CD14-positive monocyte (primary cell): Measurements from ENCODE around the gene OR2AJ1. TPM values are rescaled to one million over a fixed set of nuclear protein-coding genes. Genes with fewer than 3 reads are reported as not detected.

ENCODE experiments used
- DNase-seq, 3 donors: peaks; one replicate each; pipeline ENCODE4 v3.0.0-alpha.2; 2011 to 2022
- H2AFZ ChIP-seq: 2 replicates; pipeline ENCODE4 v1.6.0; 2012; ENCODE audit warnings: mild to moderate bottlenecking, low read depth, low read length, inconsistent platforms; ENCODE audit not compliant: insufficient read depth, poor library complexity, severe bottlenecking
- H3K27ac ChIP-seq, 2 donors: 1 replicate in 1 of 2; 2 replicates in 1 of 2; pipeline ENCODE4 v1.5.1; 2012 to 2013; ENCODE audit warnings: low read length in 2 of 2, control low read depth in 1 of 2, inconsistent platforms in 1 of 2, low read depth in 1 of 2, mild to moderate bottlenecking in 1 of 2
- H3K27me3 ChIP-seq, 2 donors: one replicate each; pipeline versions ENCODE4 v1.6.0 to v1.6.1; 2011 to 2013; ENCODE audit warnings: low read length in 2 of 2; ENCODE audit not compliant: control insufficient read depth in 2 of 2, insufficient read depth in 2 of 2
- H3K36me3 ChIP-seq, 2 donors: replicated peaks in 1 of 2; 1 replicate in 1 of 2; 2 replicates in 1 of 2; pipeline versions ENCODE4 v1.5.1 to v1.6.1; 2012 to 2013; ENCODE audit warnings: low read length in 2 of 2, control low read depth in 1 of 2, inconsistent platforms in 1 of 2, mild to moderate bottlenecking in 1 of 2; ENCODE audit not compliant: insufficient read depth in 2 of 2, control insufficient read depth in 1 of 2
- H3K4me1 ChIP-seq, 2 donors: 1 replicate in 1 of 2; 2 replicates in 1 of 2; pipeline versions ENCODE4 v1.5.1 to v1.6.1; 2012 to 2013; ENCODE audit warnings: low read length in 2 of 2, control low read depth in 1 of 2, inconsistent platforms in 1 of 2, mild to moderate bottlenecking in 1 of 2, moderate library complexity in 1 of 2; ENCODE audit not compliant: insufficient read depth in 2 of 2, control insufficient read depth in 1 of 2
- H3K4me2 ChIP-seq: replicated peaks from 2 replicates; pipeline ENCODE3; 2012; ENCODE audit warnings: low read length, moderate library complexity, mild to moderate bottlenecking; ENCODE audit not compliant: poor library complexity, severe bottlenecking; ENCODE audit errors: extremely low read depth
- H3K4me3 ChIP-seq, 3 experiments: fragments of 200-600 bp in 1 of 3; sonication (generic) in 1 of 3; replicated peaks in 1 of 3; 1 replicate in 2 of 3; 2 replicates in 1 of 3; pipeline ENCODE4 v1.5.1; 2011 to 2013; ENCODE audit warnings: low read length in 3 of 3, mild to moderate bottlenecking in 3 of 3, control low read depth in 2 of 3, low read depth in 2 of 3, inconsistent platforms in 1 of 3, moderate library complexity in 1 of 3
- H3K79me2 ChIP-seq: 2 replicates; pipeline ENCODE4 v1.6.0; 2012; ENCODE audit warnings: mild to moderate bottlenecking, control low read depth, inconsistent platforms, low read length, moderate library complexity; ENCODE audit not compliant: insufficient read depth
- H3K9ac ChIP-seq: 2 replicates; pipeline ENCODE4 v1.6.0; 2017; ENCODE audit warnings: low read length, mild to moderate bottlenecking; ENCODE audit not compliant: insufficient read depth, poor library complexity, severe bottlenecking
- H3K9me3 ChIP-seq, 2 donors: replicated peaks in 1 of 2; 1 replicate in 1 of 2; 2 replicates in 1 of 2; pipeline versions ENCODE4 v1.5.1 to v1.6.1; 2012 to 2013; ENCODE audit warnings: low read length in 2 of 2, control low read depth in 1 of 2; ENCODE audit not compliant: control insufficient read depth in 1 of 2, insufficient read depth in 1 of 2
- H4K20me1 ChIP-seq: 2 replicates; pipeline ENCODE4 v1.6.0; 2012; ENCODE audit warnings: mild to moderate bottlenecking, low read length, control low read depth, moderate library complexity; ENCODE audit not compliant: insufficient read depth
- H3K27ac Mint-ChIP-seq, 7 donors: one replicate each; pipeline ENCODE4 v1.8.0; 2020; ENCODE audit warnings: mild to moderate bottlenecking in 7 of 7, mixed read lengths in 7 of 7, moderate library complexity in 6 of 7, inconsistent platforms in 2 of 7
- H3K27me3 Mint-ChIP-seq, 3 donors: one replicate each; pipeline ENCODE4 v1.8.0; 2021 to 2022; ENCODE audit warnings: low read depth in 3 of 3, mild to moderate bottlenecking in 3 of 3, mixed read lengths in 3 of 3, moderate library complexity in 3 of 3, inconsistent platforms in 1 of 3
- H3K36me3 Mint-ChIP-seq, 2 donors: one replicate each; pipeline ENCODE4 v1.8.0; 2020; ENCODE audit warnings: mixed read lengths in 2 of 2, inconsistent platforms in 1 of 2, mild to moderate bottlenecking in 1 of 2
- H3K4me1 Mint-ChIP-seq: one replicate; pipeline ENCODE4 v1.8.0; 2020; ENCODE audit warnings: mild to moderate bottlenecking, mixed read lengths
- H3K4me3 Mint-ChIP-seq, 2 donors: one replicate each; pipeline ENCODE4 v1.8.0; 2020; ENCODE audit warnings: mild to moderate bottlenecking in 2 of 2, mixed read lengths in 2 of 2, moderate library complexity in 1 of 2
- H3K9me3 Mint-ChIP-seq, 7 donors: one replicate each; pipeline ENCODE4 v1.8.0; 2020 to 2022; ENCODE audit warnings: mixed read lengths in 7 of 7, mild to moderate bottlenecking in 6 of 7, moderate library complexity in 6 of 7, inconsistent platforms in 2 of 7
- CTCF ChIP-seq: fragments of 200-600 bp; IDR thresholded peaks from one replicate; pipeline ENCODE4 v1.8.0; 2022; ENCODE audit warnings: antibody characterized with exemption, mild to moderate bottlenecking
- WGBS: methylation state at CpG from one replicate; pipeline ENCODE4 v1.1.5; 2013; ENCODE audit warnings: missing lambda C conversion rate; ENCODE audit not compliant: insufficient coverage; 5-methylcytosine and 5-hydroxymethylcytosine counted together
- intact Hi-C, 2 donors: fragments of 100-400 bp; cut with micrococcal nuclease; formaldehyde crosslinking; loops; one replicate each; pipeline versions ENCODE4 v1.15.0 to v1.15.1; 2023
- polyA plus RNA-seq, 3 donors: library from polyadenylated mRNA; depleted of rRNA in 1 of 3; unstranded in 2 of 3; stranded (reverse) in 1 of 3; fragments of 300-500 nt in 2 of 3; fragments of >200 nt in 1 of 3; fragmentation: Illumina TruSeq in 2 of 3; gene quantifications; 1 replicate in 2 of 3; 2 replicates in 1 of 3; pipeline ENCODE4 v1.2.3, GENCODE V29; 2012 to 2021

OR2AJ1 gene
- polyA plus RNA-seq, 3 donors = not detected

- Mint-ChIP-seq H3K27me3 (no peaks in the 10 kb centered on the region), H3K4me1 (peaks cover 2% of the 10 kb centered on the region), H3K36me3 (no peaks in the 10 kb centered on the region), H3K9me3 (peaks cover 0 to 4% (median 0%) of the 10 kb centered on the region in 7 donors), H3K27ac (no peak overlapping the region), H3K4me3 (no peak overlapping the region)
- Histone ChIP-seq H3K9me3 (no peaks in the 10 kb centered on the region), H3K9ac (no peak overlapping the region), H3K36me3 (no peaks in the 10 kb centered on the region), H3K79me2 (no peaks in the 10 kb centered on the region), H4K20me1 (no peaks in the 10 kb centered on the region), H3K27ac (no peak overlapping the region), H2AFZ (no peak overlapping the region), H3K27me3 (no peaks in the 10 kb centered on the region), H3K4me3 (no peak overlapping the region), H3K4me1 (peaks cover 0 to under 1% of the 10 kb centered on the region in 2 donors), H3K4me2 (no peak overlapping the region)
- no peak for TF ChIP-seq CTCF
- DNase-seq = no peak
- WGBS = no CpG with 5 or more reads among the region's 6 CpGs
- intact Hi-C loops = no loop called here
These were observed 17.9 kb downstream of the OR2AJ1 start for GRCh38 chr1:247942624-247943023.

GRCh38 chr1:247948558-247948957, 23.9 kb downstream of the OR2AJ1 start, which contains the start of gene OR2L8:
TSS of gene OR2L8 (plus strand) at chr1:247948858. CDS start at chr1:247948858, 0 bp downstream.
- H3K36me3 ChIP-seq = no peaks in the 10 kb centered on the region
- H3K27ac Mint-ChIP-seq = no peak within 1 kb of the TSS
- no peaks in the 10 kb centered on the region for H3K27me3 Mint-ChIP-seq
- H3K27me3 ChIP-seq = no peaks in the 10 kb centered on the region
- no peaks in the 10 kb centered on the region for H3K79me2 ChIP-seq
- WGBS = 92% methylated on average over 3 of the region's 3 CpGs
- no peak for DNase-seq
- no peak for TF ChIP-seq CTCF
- no peak within 1 kb of the TSS for H3K4me3 Mint-ChIP-seq
- no peaks in the 10 kb centered on the region for H3K4me1 Mint-ChIP-seq
- H3K4me2 ChIP-seq = no peak within 1 kb of the TSS
- H3K9ac ChIP-seq = no peak within 1 kb of the TSS
- H3K4me3 ChIP-seq = no peak within 1 kb of the TSS
- H3K27ac ChIP-seq = no peak within 1 kb of the TSS
- intact Hi-C loops = no loop called here
- peaks cover 0 to 6% (median 0%) of the 10 kb centered on the region in 7 donors for H3K9me3 Mint-ChIP-seq
- H4K20me1 ChIP-seq = no peaks in the 10 kb centered on the region
- no peak within 1 kb of the TSS for H2AFZ ChIP-seq
- H3K36me3 Mint-ChIP-seq = no peaks in the 10 kb centered on the region
- H3K9me3 ChIP-seq = no peaks in the 10 kb centered on the region
- H3K4me1 ChIP-seq = no peaks in the 10 kb centered on the region
